ENCODE measurements around the gene FHIT.
"Not testable (repeated sequence)": the region's sequence is repeated elsewhere in the genome, so short reads cannot be mapped to it uniquely, and the experiment has no call there.

Gene FHIT

GRCh38 chr3:61057464-61057863 is 193.8 kb downstream of the FHIT start:
- DNase-seq (ENCODE audit: low read depth), result no peak

- DNase-seq (ENCODE audit: low read depth), result no peak
These were observed 195.8 kb downstream of the FHIT start for GRCh38 chr3:61055447-61055846.

- DNase-seq (ENCODE audit: low read depth), result no peak
These were observed 197.3 kb downstream of the FHIT start for GRCh38 chr3:61053781-61054496.

GRCh38 chr3:61052851-61053250 is 198.4 kb downstream of the FHIT start:
- no peak for DNase-seq (ENCODE audit: low read depth)

- DNase-seq (ENCODE audit: low read depth), result no peak
These were observed 199.6 kb downstream of the FHIT start for GRCh38 chr3:61051666-61052065.

- not testable (repeated sequence) for DNase-seq (ENCODE audit: low read depth)
These were observed 206.1 kb downstream of the FHIT start for GRCh38 chr3:61045169-61045568.

- no peak for DNase-seq (ENCODE audit: low read depth)
These were observed 208.1 kb downstream of the FHIT start for GRCh38 chr3:61043156-61043555.

GRCh38 chr3:61040618-61041017 is 210.6 kb downstream of the FHIT start:
- no peak for DNase-seq (ENCODE audit: low read depth)

GRCh38 chr3:61035573-61035972 is 215.7 kb downstream of the FHIT start:
- DNase-seq (ENCODE audit: low read depth), result no peak

- DNase-seq (ENCODE audit: low read depth), result no peak
These were observed 218.3 kb downstream of the FHIT start for GRCh38 chr3:61032991-61033390.

- DNase-seq (ENCODE audit: low read depth), result no peak
These were observed 219.7 kb downstream of the FHIT start for GRCh38 chr3:61031503-61031902.

GRCh38 chr3:61030469-61031035 is 220.7 kb downstream of the FHIT start:
- DNase-seq (ENCODE audit: low read depth), result no peak

- DNase-seq (ENCODE audit: low read depth), result no peak
These were observed 222.1 kb downstream of the FHIT start for GRCh38 chr3:61029194-61029593.

- no peak for DNase-seq (ENCODE audit: low read depth)
These were observed 232.4 kb downstream of the FHIT start for GRCh38 chr3:61018807-61019206.

- DNase-seq (ENCODE audit: low read depth), result not testable (repeated sequence)
These were observed 234.2 kb downstream of the FHIT start for GRCh38 chr3:61017028-61017427.

GRCh38 chr3:61015859-61016258 is 235.4 kb downstream of the FHIT start:
- no peak for DNase-seq (ENCODE audit: low read depth)

- no peak for DNase-seq (ENCODE audit: low read depth)
These were observed 235.8 kb downstream of the FHIT start for GRCh38 chr3:61015408-61015807.

- no peak for DNase-seq (ENCODE audit: low read depth)
These were observed 242.3 kb downstream of the FHIT start for GRCh38 chr3:61008998-61009380.

- DNase-seq (ENCODE audit: low read depth), result no peak
These were observed 242.9 kb downstream of the FHIT start for GRCh38 chr3:61008153-61008997.

GRCh38 chr3:61005591-61005990 is 245.7 kb downstream of the FHIT start:
- DNase-seq (ENCODE audit: low read depth), result no peak

GRCh38 chr3:60998858-60999257 is 252.4 kb downstream of the FHIT start:
- no peak for DNase-seq (ENCODE audit: low read depth)

- DNase-seq (ENCODE audit: low read depth), result no peak
These were observed 258.9 kb downstream of the FHIT start for GRCh38 chr3:60992395-60992794.

- DNase-seq (ENCODE audit: low read depth), result no peak
These were observed 260.9 kb downstream of the FHIT start for GRCh38 chr3:60990442-60990730.

Measured in activated T-helper 9 cell treated with anti-CD3 and anti-CD28 coated beads, Interleukin-2, amount 50 U/mL, for 16 hours (primary cell).